Fibroblast of the aortic adventitia (primary cell): ENCODE measurements around the gene WIPI1. TPM values are rescaled to one million over a fixed set of nuclear protein-coding genes. Genes with fewer than 3 reads are reported as not detected.
"Not testable (repeated sequence)": the region's sequence is repeated elsewhere in the genome, so short reads cannot be mapped to it uniquely, and the experiment has no call there.

Experiments
- DNase-seq: peaks from one replicate; pipeline ENCODE4 v3.0.0-alpha.2; 2010; ENCODE audit warnings: low read depth
- H3K4me3 ChIP-seq: 2 replicates; pipeline ENCODE4 v1.5.1; 2011; ENCODE audit warnings: low read depth, mild to moderate bottlenecking, control low read depth, low read length, moderate library complexity
- CTCF ChIP-seq: IDR thresholded peaks from 2 replicates; pipeline ENCODE4 v1.5.1; 2011; ENCODE audit warnings: mild to moderate bottlenecking, low read length, control low read depth, inconsistent platforms; ENCODE audit not compliant: insufficient read depth
- total RNA-seq: library from RNA; depleted of rRNA; stranded (reverse); fragments of >200 nt; gene quantifications from 2 replicates; pipeline ENCODE4 v1.2.3, GENCODE V29; 2012; ENCODE audit warnings: low replicate concordance

Gene WIPI1
- total RNA-seq, 1 donor, result 78.1 TPM

- H3K4me3 ChIP-seq, result no peak overlapping the region
- no peak for TF ChIP-seq CTCF
- DNase-seq, result no peak
Measured at GRCh38 chr17:68420065-68420464, 37.2 kb downstream of the WIPI1 start.

- no peak for TF ChIP-seq CTCF
- H3K4me3 ChIP-seq, result no peak overlapping the region
- DNase-seq, result no peak
Measured at GRCh38 chr17:68418876-68419275, 38.4 kb downstream of the WIPI1 start.

- TF ChIP-seq CTCF, result no peak
- DNase-seq, result no peak
- no peak overlapping the region for H3K4me3 ChIP-seq
Measured at GRCh38 chr17:68417317-68417716, 40.0 kb downstream of the WIPI1 start.

- H3K4me3 ChIP-seq, DNase-seq: not testable (repeated sequence)
Measured at GRCh38 chr17:68414901-68415300, 42.4 kb downstream of the WIPI1 start.

- peak overlapping the region; percentile 9 for H3K4me3 ChIP-seq
- not testable (repeated sequence) for DNase-seq
Measured at GRCh38 chr17:68413597-68414560, 43.4 kb downstream of the WIPI1 start.

- H3K4me3 ChIP-seq, DNase-seq: not testable (repeated sequence)
Measured at GRCh38 chr17:68407656-68408055, 49.6 kb downstream of the WIPI1 start.

- not testable (repeated sequence) for DNase-seq, H3K4me3 ChIP-seq
Measured at GRCh38 chr17:68403837-68404236, 53.5 kb downstream of the WIPI1 start.

- no peak overlapping the region for H3K4me3 ChIP-seq
- no peak for TF ChIP-seq CTCF
- peak; percentile 38 for DNase-seq
Measured at GRCh38 chr17:68403122-68403521, 54.2 kb downstream of the WIPI1 start.

- no peak for DNase-seq
- TF ChIP-seq CTCF, result no peak
- no peak overlapping the region for H3K4me3 ChIP-seq
Measured at GRCh38 chr17:68401288-68401687, 56.0 kb downstream of the WIPI1 start.
